Measurements from ENCODE around the gene SMIM13.

SMIM13 gene

DNA sequence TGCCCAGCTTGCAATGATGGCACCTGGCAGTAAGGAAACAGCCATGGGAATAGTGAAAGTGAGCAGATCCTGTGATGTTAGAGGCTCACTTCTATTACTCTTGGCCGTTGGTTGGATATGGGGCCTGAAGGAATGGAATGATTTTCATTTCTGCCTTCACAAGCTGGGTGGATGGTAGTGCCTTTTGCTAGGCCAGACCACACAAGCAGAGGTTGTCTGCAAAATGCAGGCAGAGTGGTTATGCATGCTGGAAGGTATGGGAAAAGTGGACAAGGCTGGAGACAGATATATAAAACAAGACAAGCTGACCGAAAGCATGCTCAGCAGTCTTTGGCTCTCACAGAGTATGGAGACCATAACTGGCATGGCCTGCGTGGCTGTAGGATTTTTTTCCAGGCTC lies 68.6 kb downstream of the SMIM13 start:
- Histone ChIP-seq H3K4me2 (ENCODE audit: insufficient read depth, low read length) (no peak overlapping the region), H3K36me3 (ENCODE audit: insufficient read depth, low read length) (no peaks in the 10 kb centered on the region), H3K9me3 (ENCODE audit: insufficient read depth, low read length, severe bottlenecking) (no peaks in the 10 kb centered on the region), H3K27me3 (ENCODE audit: insufficient read depth, low read length, poor library complexity) (no peaks in the 10 kb centered on the region), H3K79me2 (ENCODE audit: insufficient read depth, low read length) (no peaks in the 10 kb centered on the region), H3K4me1 (ENCODE audit: insufficient read depth, low read length) (no peaks in the 10 kb centered on the region), H3K27ac (ENCODE audit: low read length) (no peak overlapping the region), H2AFZ (ENCODE audit: low read depth, low read length) (no peak overlapping the region), H3K4me3 (ENCODE audit: low read depth in 1 of 2, low read length in 2 of 2) (no peak overlapping the region), H4K20me1 (ENCODE audit: insufficient read depth, low read length) (no peaks in the 10 kb centered on the region), H3K9ac (ENCODE audit: low read depth, low read length) (no peak overlapping the region)
- TF ChIP-seq CTCF (IDR thresholded peaks at IDR 0.05; ENCODE audit: borderline replicate concordance, extremely low read depth, low read length, poor library complexity, severe bottlenecking) (no peak), EZH2 (IDR thresholded peaks at IDR 0.05; ENCODE audit: borderline replicate concordance, low read depth, low read length, severe bottlenecking) (no peak)
- ATAC-seq (ENCODE audit: insufficient read depth, low read depth) (no peak), DNase-seq (no peak)

DNA sequence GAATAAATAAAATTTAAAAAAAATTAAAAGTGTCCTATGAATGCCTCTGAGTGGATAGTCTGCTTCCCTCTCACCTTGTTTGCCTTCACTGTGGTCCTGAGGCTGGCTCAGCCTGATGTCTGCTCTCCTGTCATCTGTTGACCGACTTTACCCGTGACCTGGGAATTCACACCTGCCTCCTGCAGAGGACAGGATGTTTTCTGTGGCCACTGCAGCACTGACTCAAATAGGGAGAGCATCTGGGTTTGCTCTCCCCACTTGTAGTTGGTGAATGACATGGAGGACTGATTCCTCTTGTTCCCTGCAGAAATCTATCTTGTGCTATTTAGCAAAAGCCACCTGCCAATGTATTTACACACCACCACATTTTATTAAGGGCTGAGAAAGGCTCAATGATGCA lies 70.3 kb downstream of the SMIM13 start:
- H3K27me3 ChIP-seq (ENCODE audit: insufficient read depth, low read length, poor library complexity), result no peaks in the 10 kb centered on the region
- DNase-seq, result no peak
- no peaks in the 10 kb centered on the region for H3K36me3 ChIP-seq (ENCODE audit: insufficient read depth, low read length)
- no peak overlapping the region for H2AFZ ChIP-seq (ENCODE audit: low read depth, low read length)
- H3K79me2 ChIP-seq (ENCODE audit: insufficient read depth, low read length), result no peaks in the 10 kb centered on the region
- H3K4me3 ChIP-seq (ENCODE audit: low read depth in 1 of 2, low read length in 2 of 2), result no peak overlapping the region
- ATAC-seq (ENCODE audit: insufficient read depth, low read depth), result no peak
- H3K9me3 ChIP-seq (ENCODE audit: insufficient read depth, low read length, severe bottlenecking), result no peaks in the 10 kb centered on the region
- H4K20me1 ChIP-seq (ENCODE audit: insufficient read depth, low read length), result no peaks in the 10 kb centered on the region
- H3K4me1 ChIP-seq (ENCODE audit: insufficient read depth, low read length), result no peaks in the 10 kb centered on the region
- TF ChIP-seq CTCF (IDR thresholded peaks at IDR 0.05; ENCODE audit: borderline replicate concordance, extremely low read depth, low read length, poor library complexity, severe bottlenecking) (no peak), EZH2 (IDR thresholded peaks at IDR 0.05; ENCODE audit: borderline replicate concordance, low read depth, low read length, severe bottlenecking) (no peak)
- H3K4me2 ChIP-seq (ENCODE audit: insufficient read depth, low read length), result no peak overlapping the region
- H3K9ac ChIP-seq (ENCODE audit: low read depth, low read length), result no peak overlapping the region
- H3K27ac ChIP-seq (ENCODE audit: low read length), result no peak overlapping the region

GRCh38 chr6:11164717-11165646 lies 71.3 kb downstream of the SMIM13 start:
- Histone ChIP-seq H3K9ac (ENCODE audit: low read depth, low read length) (no peak overlapping the region), H3K36me3 (ENCODE audit: insufficient read depth, low read length) (no peaks in the 10 kb centered on the region), H2AFZ (ENCODE audit: low read depth, low read length) (no peak overlapping the region), H3K4me1 (ENCODE audit: insufficient read depth, low read length) (no peaks in the 10 kb centered on the region), H3K79me2 (ENCODE audit: insufficient read depth, low read length) (no peaks in the 10 kb centered on the region), H3K4me2 (ENCODE audit: insufficient read depth, low read length) (no peak overlapping the region), H3K27me3 (ENCODE audit: insufficient read depth, low read length, poor library complexity) (no peaks in the 10 kb centered on the region), H3K4me3 (ENCODE audit: low read depth in 1 of 2, low read length in 2 of 2) (no peak overlapping the region), H4K20me1 (ENCODE audit: insufficient read depth, low read length) (no peaks in the 10 kb centered on the region), H3K9me3 (ENCODE audit: insufficient read depth, low read length, severe bottlenecking) (no peaks in the 10 kb centered on the region), H3K27ac (ENCODE audit: low read length) (no peak overlapping the region)
- no peak; the same call in 2 of the 3 replicates for ATAC-seq (ENCODE audit: insufficient read depth, low read depth)
- TF ChIP-seq EZH2 (IDR thresholded peaks at IDR 0.05; ENCODE audit: borderline replicate concordance, low read depth, low read length, severe bottlenecking) (no peak), CTCF (IDR thresholded peaks at IDR 0.05; ENCODE audit: borderline replicate concordance, extremely low read depth, low read length, poor library complexity, severe bottlenecking) (no peak)
- DNase-seq, result no peak
